IMR-90 (cell line): ENCODE measurements around the gene RSPH3. TPM values are rescaled to one million over a fixed set of nuclear protein-coding genes. Genes with fewer than 3 reads are reported as not detected.

Experiments
- ATAC-seq: fragments of 200-7000 bp; cut with Tn5 transposase; 2 replicates; pipeline ENCODE4 v1.9.1; 2020; ENCODE audit warnings: low read depth, mild to moderate bottlenecking, moderate library complexity
- BruUV-seq: library from RNA; stranded (reverse); fragments of 400-500 nt; replicated peaks from 2 replicates; lab custom pipeline; 2021; lab: Mats Ljungman, UMichigan
- CTCF ChIA-PET: fragments of 300-600 bp; formaldehyde crosslinking; extraction: SDS; loops from one replicate; lab custom pipeline; 2021; ENCODE audit warnings: antibody characterized with exemption; lab: Yijun Ruan, JAX
- POLR2A ChIA-PET: fragments of 300-600 bp; sonication (Branson Sonifier 250); formaldehyde crosslinking; loops from one replicate; lab custom pipeline; 2022; ENCODE audit warnings: antibody characterized with exemption; ENCODE audit not compliant: unreplicated experiment; lab: Charles Lee
- DNase-seq: peaks from one replicate; pipeline ENCODE4 v3.0.0; 2013
- H2AFZ ChIP-seq: replicated peaks from 2 replicates; pipeline ENCODE3; 2013; ENCODE audit warnings: low read length, mild to moderate bottlenecking; ENCODE audit not compliant: poor library complexity
- H2AK5ac ChIP-seq: 2 replicates; pipeline ENCODE4 v1.6.1; 2013; ENCODE audit warnings: low read depth, low read length, inconsistent platforms
- H2AK9ac ChIP-seq: replicated peaks from 2 replicates; pipeline ENCODE3; 2013; ENCODE audit warnings: mild to moderate bottlenecking, low read depth, low read length, moderate library complexity; ENCODE audit not compliant: poor library complexity
- H2BK120ac ChIP-seq: 2 replicates; pipeline ENCODE4 v1.6.1; 2013; ENCODE audit warnings: low read depth, low read length, inconsistent platforms
- H2BK15ac ChIP-seq: 3 replicates; pipeline ENCODE4 v1.6.1; 2013; ENCODE audit warnings: low read depth, low read length, inconsistent platforms
- H2BK20ac ChIP-seq: 2 replicates; pipeline ENCODE4 v1.6.1; 2013; ENCODE audit warnings: low read depth, mild to moderate bottlenecking, inconsistent platforms, low read length, moderate library complexity
- H2BK5ac ChIP-seq: 2 replicates; pipeline ENCODE4 v1.6.1; 2013; ENCODE audit warnings: mild to moderate bottlenecking, low read depth, low read length, inconsistent platforms; ENCODE audit not compliant: poor library complexity, severe bottlenecking
- H3K14ac ChIP-seq: replicated peaks from 2 replicates; pipeline ENCODE4 v1.6.1; 2013; ENCODE audit warnings: low read depth, low read length, inconsistent platforms
- H3K18ac ChIP-seq: 2 replicates; pipeline ENCODE4 v1.6.1; 2013; ENCODE audit warnings: low read depth, low read length, control low read depth
- H3K23ac ChIP-seq: 2 replicates; pipeline ENCODE4 v1.6.1; 2013; ENCODE audit warnings: low read depth, low read length, inconsistent platforms
- H3K27ac ChIP-seq: 2 replicates; pipeline ENCODE4 v1.5.1; 2013; ENCODE audit warnings: mild to moderate bottlenecking, control low read depth, low read length; ENCODE audit not compliant: insufficient read depth
- H3K27me3 ChIP-seq: 2 replicates; pipeline ENCODE4 v1.6.1; 2013; ENCODE audit warnings: low read length; ENCODE audit not compliant: control insufficient read depth, insufficient read depth
- H3K36me3 ChIP-seq: 2 replicates; pipeline ENCODE4 v1.6.1; 2013; ENCODE audit warnings: low read length, mixed read lengths; ENCODE audit not compliant: control insufficient read depth, insufficient read depth
- H3K4ac ChIP-seq: 2 replicates; pipeline ENCODE4 v1.6.1; 2013; ENCODE audit warnings: low read depth, low read length, inconsistent platforms
- H3K4me1 ChIP-seq: 2 replicates; pipeline ENCODE4 v1.6.1; 2013; ENCODE audit warnings: low read length, mixed read lengths; ENCODE audit not compliant: control insufficient read depth, insufficient read depth
- H3K4me2 ChIP-seq: 2 replicates; pipeline ENCODE4 v1.6.1; 2013; ENCODE audit warnings: low read depth, mild to moderate bottlenecking, control low read depth, low read length, moderate library complexity
- H3K4me3 ChIP-seq: 2 replicates; pipeline ENCODE4 v1.5.1; 2013; ENCODE audit warnings: low read depth, mild to moderate bottlenecking, control low read depth, low read length, moderate library complexity; ENCODE audit not compliant: insufficient read depth
- H3K56ac ChIP-seq: 2 replicates; pipeline ENCODE4 v1.6.1; 2013; ENCODE audit warnings: low read length, inconsistent platforms; ENCODE audit not compliant: insufficient read depth; ENCODE audit errors: extremely low read depth
- H3K79me1 ChIP-seq, 2 experiments: 2 replicates each; pipeline ENCODE4 v1.6.1; 2013; ENCODE audit warnings: low read length in 2 of 2, inconsistent platforms in 1 of 2, low read depth in 1 of 2
- H3K9ac ChIP-seq: 2 replicates; pipeline ENCODE4 v1.6.1; 2013; ENCODE audit warnings: low read depth, low read length, control low read depth
- H3K9me1 ChIP-seq: 2 replicates; pipeline ENCODE4 v1.6.1; 2013; ENCODE audit warnings: low read length, inconsistent platforms; ENCODE audit not compliant: insufficient read depth
- H3K9me3 ChIP-seq: 2 replicates; pipeline ENCODE4 v1.6.1; 2013; ENCODE audit warnings: low read length; ENCODE audit not compliant: control insufficient read depth, insufficient read depth
- H4K20me1 ChIP-seq: 2 replicates; pipeline ENCODE4 v1.6.1; 2013; ENCODE audit warnings: low read length, inconsistent platforms; ENCODE audit not compliant: insufficient read depth
- H4K5ac ChIP-seq: 2 replicates; pipeline ENCODE4 v1.6.1; 2013; ENCODE audit warnings: mild to moderate bottlenecking, low read depth, low read length, control low read depth
- H4K8ac ChIP-seq, 2 experiments: 2 replicates each; pipeline ENCODE4 v1.6.1; 2013; ENCODE audit warnings: low read depth in 2 of 2, low read length in 2 of 2, control low read depth in 1 of 2, inconsistent platforms in 1 of 2
- H4K91ac ChIP-seq: 2 replicates; pipeline ENCODE4 v1.6.1; 2013; ENCODE audit warnings: low read depth, low read length, inconsistent platforms; ENCODE audit not compliant: insufficient read depth
- BHLHE40 ChIP-seq: fragments of 150-350 bp; IDR thresholded peaks from 2 replicates; pipeline ENCODE4 v1.6.1; 2016; ENCODE audit warnings: mild to moderate bottlenecking, low read depth, low read length
- CEBPB ChIP-seq: IDR thresholded peaks from 2 replicates; pipeline ENCODE4 v1.6.1; 2012; ENCODE audit warnings: low read depth, low read length, improper control_type of control experiment
- CHD1 ChIP-seq: IDR thresholded peaks from 2 replicates; pipeline ENCODE4 v1.6.1; 2012; ENCODE audit warnings: low read depth, low read length, improper control_type of control experiment
- CTCF ChIP-seq: conservative IDR thresholded peaks from 2 replicates; pipeline ENCODE4 v1.5.1; 2012; ENCODE audit warnings: mild to moderate bottlenecking, low read depth, low read length, improper control_type of control experiment
- ELK1 ChIP-seq: fragments of 150-350 bp; IDR thresholded peaks from 2 replicates; pipeline ENCODE4 v1.6.1; 2016; ENCODE audit warnings: low read depth, mild to moderate bottlenecking, low read length, moderate library complexity, borderline replicate concordance
- FOS ChIP-seq: fragments of 150-350 bp; IDR thresholded peaks from 2 replicates; pipeline ENCODE4 v1.6.1; 2016; ENCODE audit warnings: low read depth, low read length
- MAFK ChIP-seq: IDR thresholded peaks from 2 replicates; pipeline ENCODE4 v1.6.1; 2012; ENCODE audit warnings: low read depth, low read length, improper control_type of control experiment
- MAZ ChIP-seq: IDR thresholded peaks from 2 replicates; pipeline ENCODE4 v1.6.1; 2012; ENCODE audit warnings: low read depth, mild to moderate bottlenecking, low read length, improper control_type of control experiment, moderate library complexity, borderline replicate concordance
- MXI1 ChIP-seq: IDR thresholded peaks from 2 replicates; pipeline ENCODE4 v1.6.1; 2012; ENCODE audit warnings: low read depth, mild to moderate bottlenecking, low read length, moderate library complexity, borderline replicate concordance
- NFE2L2 ChIP-seq: fragments of 150-350 bp; IDR thresholded peaks from 2 replicates; pipeline ENCODE4 v1.6.1; 2016; ENCODE audit warnings: low read depth, mild to moderate bottlenecking, low read length
- POLR2A ChIP-seq: IDR thresholded peaks from 2 replicates; pipeline ENCODE4 v1.6.1; 2012; ENCODE audit warnings: mild to moderate bottlenecking, low read depth, low read length
- RAD21 ChIP-seq: IDR thresholded peaks from 2 replicates; pipeline ENCODE4 v1.6.1; 2012; ENCODE audit warnings: low read length, improper control_type of control experiment
- RCOR1 ChIP-seq: IDR thresholded peaks from 2 replicates; pipeline ENCODE4 v1.6.1; 2012; ENCODE audit warnings: mild to moderate bottlenecking, low read length, improper control_type of control experiment; ENCODE audit not compliant: insufficient replicate concordance
- RFX5 ChIP-seq: IDR thresholded peaks from 2 replicates; pipeline ENCODE4 v1.8.0; 2012; ENCODE audit warnings: low read depth, mild to moderate bottlenecking, low read length, moderate library complexity
- SMC3 ChIP-seq: fragments of 150-350 bp; IDR thresholded peaks from 2 replicates; pipeline ENCODE4 v1.6.1; 2016; ENCODE audit warnings: low read depth, mild to moderate bottlenecking, antibody characterized with exemption, low read length, moderate library complexity
- USF2 ChIP-seq: fragments of 150-350 bp; IDR thresholded peaks from 2 replicates; pipeline ENCODE4 v1.6.1; 2017; ENCODE audit warnings: mild to moderate bottlenecking, antibody characterized with exemption, low read length, low read depth
- WGBS, 2 experiments: methylation state at CpG; one replicate each; pipeline versions ENCODE4 v1.1.5 to v1.1.7; 2013; ENCODE audit warnings: missing lambda C conversion rate in 2 of 2; ENCODE audit not compliant: insufficient read length in 1 of 2; ENCODE audit errors: extremely low coverage in 2 of 2; 5-methylcytosine and 5-hydroxymethylcytosine counted together
- dilution Hi-C: fragments of 300-500 bp; cut with HindIII; formaldehyde crosslinking; loops from one replicate; pipeline ENCODE4 v1.14.3; 2018; ENCODE audit warnings: low sequenced_read_pairs; ENCODE audit not compliant: unreplicated experiment
- in situ Hi-C: fragments of 300-500 bp; cut with MboI; formaldehyde crosslinking; loops from 3 replicates; pipeline ENCODE4 v1.14.3; 2019; ENCODE audit warnings: low sequenced_read_pairs, inconsistent platforms, mixed read lengths
- intact Hi-C: fragments of 100-400 bp; cut with micrococcal nuclease; formaldehyde crosslinking; loops from 2 replicates; pipeline ENCODE4 v1.10.0; 2022
- polyA plus RNA-seq, 3 experiments: library from polyadenylated mRNA; depleted of rRNA; stranded (reverse); fragments of >200 nt; gene quantifications; 2 replicates each; pipeline ENCODE4 v1.2.3, GENCODE V29; 2012; ENCODE audit warnings: low replicate concordance in 1 of 3
- total RNA-seq: library from RNA; depleted of rRNA; stranded (reverse); fragments of >200 nt; gene quantifications from 2 replicates; pipeline ENCODE4 v1.2.3, GENCODE V29; 2012

RSPH3 gene
- total and polyA plus RNA-seq, 2 of the 4 experiments (the other 2 are of a cell fraction): 1.7 to 3.0 TPM

GRCh38 chr6:159030168-159030567, 30.2 kb upstream of the RSPH3 start:
- H3K56ac ChIP-seq: no peak overlapping the region
- H3K18ac ChIP-seq: no peak overlapping the region
- no peak overlapping the region for H3K4ac ChIP-seq
- TF ChIP-seq CTCF: no peak
- no peak for TF ChIP-seq NFE2L2
- no peak for TF ChIP-seq CHD1
- TF ChIP-seq ELK1: no peak
- TF ChIP-seq SMC3: no peak
- TF ChIP-seq RCOR1: no peak
- no peak for TF ChIP-seq BHLHE40
- TF ChIP-seq FOS: no peak
- TF ChIP-seq MAZ: no peak
- TF ChIP-seq MAFK: no peak
- TF ChIP-seq USF2: no peak
- no peak for TF ChIP-seq RAD21
- TF ChIP-seq MXI1: no peak
- TF ChIP-seq POLR2A: no peak
- TF ChIP-seq RFX5: no peak
- no peak for TF ChIP-seq CEBPB
- dilution Hi-C loops: no loop called here
- WGBS, 2 experiments: no CpG with 5 or more reads among the region's 2 CpGs
- DNase-seq (no peak), ATAC-seq (no peak)
- no peaks in the 10 kb centered on the region for H3K9me3 ChIP-seq
- intact Hi-C loops: no loop called here
- no peak overlapping the region for H2BK15ac ChIP-seq
- H4K5ac ChIP-seq: no peak overlapping the region
- POLR2A ChIA-PET: no interaction called here
- no peak overlapping the region for H3K14ac ChIP-seq
- no TSS peak for BruUV-seq
- no peak overlapping the region for H2BK20ac ChIP-seq
- H3K79me1 ChIP-seq: no peaks in the 10 kb centered on the region
- H2BK120ac ChIP-seq: no peak overlapping the region
- in situ Hi-C loops: no loop called here
- no peaks in the 10 kb centered on the region for H4K20me1 ChIP-seq
- no peak overlapping the region for H3K4me3 ChIP-seq
- no peak overlapping the region for H2AK5ac ChIP-seq
- H2AK9ac ChIP-seq: no peak overlapping the region
- H2AFZ ChIP-seq: no peak overlapping the region
- H4K8ac ChIP-seq: no peak overlapping the region
- H3K36me3 ChIP-seq: no peaks in the 10 kb centered on the region
- no peak overlapping the region for H3K9ac ChIP-seq
- no peak overlapping the region for H3K23ac ChIP-seq
- CTCF ChIA-PET: no interaction called here
- H3K27ac ChIP-seq: no peak overlapping the region
- no peaks in the 10 kb centered on the region for H3K9me1 ChIP-seq
- H3K27me3 ChIP-seq: peaks cover 12% of the 10 kb centered on the region
- no peak overlapping the region for H2BK5ac ChIP-seq
- no peak overlapping the region for H4K91ac ChIP-seq
- no peak overlapping the region for H3K4me2 ChIP-seq
- no peaks in the 10 kb centered on the region for H3K4me1 ChIP-seq
